ENCODE data around the gene SPOCK1.

GRCh38 chr5:137410234-137411010 is 88.7 kb downstream of the SPOCK1 start:
- no peak for TF ChIP-seq CTCF (IDR thresholded peaks at IDR 0.05; ENCODE audit: insufficient read depth, low read length)
- no peak for TF ChIP-seq POLR2AphosphoS5 (IDR thresholded peaks at IDR 0.05; ENCODE audit: low read depth)
- TF ChIP-seq REST (IDR thresholded peaks at IDR 0.05; ENCODE audit: insufficient replicate concordance, low read depth) = no peak
- no peak for TF ChIP-seq GABPA (IDR thresholded peaks at IDR 0.05; ENCODE audit: low read depth)

All from HL-60 (cell line).